ENCODE measurements around the gene NOTCH4.
A peak's percentile ranks its signal among the peaks of the same experiment; 100 is the strongest.
"Not testable (repeated sequence)": the region's sequence is repeated elsewhere in the genome, so short reads cannot be mapped to it uniquely, and the experiment has no call there.

The NOTCH4 gene

GRCh38 chr6:32191696-32192607, 31.9 kb downstream of the NOTCH4 start:
- no peaks in the 10 kb centered on the region for H3K27me3 ChIP-seq (ENCODE audit: low read depth, low read length)
- no peaks in the 10 kb centered on the region for H3K9me3 ChIP-seq (ENCODE audit: control insufficient read depth in 1 of 2, low read length in 2 of 2)
- H3K4me3 ChIP-seq (ENCODE audit: low read depth in 1 of 2, low read length in 2 of 2): peak overlapping the region; percentile 43 to 81
- peaks cover 18 to 34% of the 10 kb centered on the region in 2 donors for H3K4me1 ChIP-seq (ENCODE audit: control insufficient read depth in 1 of 2, insufficient read depth in 2 of 2, low read length in 2 of 2)
- H3K36me3 ChIP-seq (ENCODE audit: control insufficient read depth in 1 of 2, insufficient read depth in 2 of 2, low read length in 2 of 2): peaks cover 7 to 18% of the 10 kb centered on the region in 2 donors
- peak overlapping the region; percentile 96 for H3K27ac ChIP-seq (ENCODE audit: low read length)

DNA sequence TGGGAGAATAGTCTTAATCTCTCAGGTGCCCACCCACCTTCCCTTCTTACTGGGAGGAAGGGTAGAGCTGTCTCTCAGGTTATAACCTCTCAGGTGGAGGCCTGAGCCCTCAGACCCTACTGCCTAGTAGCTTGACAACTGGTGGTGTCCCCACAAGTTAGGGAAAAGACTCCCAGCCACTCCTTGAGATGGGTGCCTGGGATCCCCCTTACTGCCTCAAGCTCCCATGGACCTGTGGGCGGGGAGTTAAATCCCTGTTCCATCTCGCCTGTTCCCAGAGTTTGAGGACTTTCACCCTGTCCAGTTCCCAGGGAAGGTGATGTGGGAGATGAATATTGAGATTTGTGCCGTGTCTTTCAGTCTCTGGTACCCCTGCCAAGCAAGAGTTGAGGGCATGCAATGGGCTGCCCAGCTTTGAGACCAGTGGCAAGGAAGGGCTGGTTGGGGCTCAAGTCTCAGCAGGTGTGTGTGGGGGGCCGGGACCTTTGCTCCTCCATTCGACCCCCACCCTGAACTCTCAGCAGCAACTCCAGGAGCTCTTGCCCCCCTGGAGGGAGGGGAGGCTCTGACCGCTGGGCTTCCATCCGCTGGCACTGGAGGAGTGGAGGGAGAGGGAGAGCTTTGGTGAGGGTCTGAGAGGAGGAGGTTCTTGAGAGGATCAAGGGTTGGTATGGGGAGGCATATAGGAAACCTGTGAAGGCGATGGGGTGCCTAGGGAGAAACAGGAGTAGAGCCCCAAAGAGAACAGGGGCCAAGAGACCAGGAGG, 32.8 kb downstream of the NOTCH4 start:
- Histone ChIP-seq H3K27me3 (ENCODE audit: low read depth, low read length) (no peaks in the 10 kb centered on the region), H3K36me3 (ENCODE audit: control insufficient read depth in 1 of 2, insufficient read depth in 2 of 2, low read length in 2 of 2) (peaks cover 16 to 21% of the 10 kb centered on the region in 2 donors), H3K4me1 (ENCODE audit: control insufficient read depth in 1 of 2, insufficient read depth in 2 of 2, low read length in 2 of 2) (peaks cover 16 to 40% of the 10 kb centered on the region in 2 donors), H3K4me3 (ENCODE audit: low read depth in 1 of 2, low read length in 2 of 2) (peak overlapping the region; percentile 50 to 81), H3K27ac (ENCODE audit: low read length) (peak overlapping the region; percentile 96), H3K9me3 (ENCODE audit: control insufficient read depth in 1 of 2, low read length in 2 of 2) (no peaks in the 10 kb centered on the region)

DNA sequence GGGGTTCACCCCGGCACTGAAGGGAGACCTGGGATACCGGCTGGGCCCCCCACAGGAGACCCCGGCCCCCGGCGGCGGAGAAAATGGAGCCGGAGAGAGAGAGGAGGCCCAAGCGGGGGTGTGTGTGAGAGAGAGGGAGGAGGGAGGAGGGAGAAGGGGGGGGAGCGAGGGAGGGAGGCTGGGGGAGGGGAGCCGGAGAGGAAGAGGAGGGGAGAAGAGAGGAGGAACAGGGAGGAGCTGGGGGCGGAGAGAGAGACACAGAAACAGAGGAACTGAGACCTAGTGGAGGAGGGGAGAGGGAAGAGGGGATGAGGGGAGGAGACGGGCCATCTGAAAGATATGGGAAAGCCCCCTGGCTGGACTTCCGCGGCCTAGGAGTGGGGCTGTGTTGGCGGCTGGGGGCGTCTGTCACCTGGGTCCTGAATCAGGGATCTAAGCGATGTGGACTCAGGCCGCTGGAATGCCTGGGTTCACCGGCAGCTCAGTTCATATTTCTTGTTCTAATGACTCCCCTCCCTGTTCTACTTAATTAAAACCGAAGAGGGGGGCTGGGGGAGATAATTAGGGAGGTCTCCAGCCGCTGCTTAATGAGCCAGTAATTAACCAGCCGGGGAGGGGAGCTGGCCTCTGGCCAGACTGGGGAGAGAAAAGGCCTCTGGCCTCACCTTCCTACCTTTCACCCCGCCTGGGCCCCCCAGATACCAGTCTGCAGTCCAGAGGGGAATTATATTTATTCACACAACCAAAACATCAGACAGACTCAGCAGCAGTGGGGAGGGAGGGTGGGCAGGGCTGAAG, 33.6 kb downstream of the NOTCH4 start, which contains the start of gene PBX2:
TSS of gene PBX2 (minus strand) at position 149 of the 798 bp plus-strand sequence. CDS start 287 bp downstream, outside the sequence.
- no peaks in the 10 kb centered on the region for H3K9me3 ChIP-seq (ENCODE audit: control insufficient read depth in 1 of 2, low read length in 2 of 2)
- no peaks in the 10 kb centered on the region for H3K27me3 ChIP-seq (ENCODE audit: low read depth, low read length)
- peaks cover 16 to 42% of the 10 kb centered on the region in 2 donors for H3K4me1 ChIP-seq (ENCODE audit: control insufficient read depth in 1 of 2, insufficient read depth in 2 of 2, low read length in 2 of 2)
- H3K36me3 ChIP-seq (ENCODE audit: control insufficient read depth in 1 of 2, insufficient read depth in 2 of 2, low read length in 2 of 2): peaks cover 16 to 18% of the 10 kb centered on the region in 2 donors
- H3K4me3 ChIP-seq (ENCODE audit: low read depth in 1 of 2, low read length in 2 of 2): peak within 1 kb of the TSS; percentile 80 to 81
- peak within 1 kb of the TSS; percentile 96 for H3K27ac ChIP-seq (ENCODE audit: low read length)

GRCh38 chr6:32189742-32190053, 34.2 kb downstream of the NOTCH4 start:
- Histone ChIP-seq H3K36me3 (ENCODE audit: control insufficient read depth in 1 of 2, insufficient read depth in 2 of 2, low read length in 2 of 2) (peaks cover 16 to 18% of the 10 kb centered on the region in 2 donors), H3K9me3 (ENCODE audit: control insufficient read depth in 1 of 2, low read length in 2 of 2) (no peaks in the 10 kb centered on the region), H3K4me3 (ENCODE audit: low read depth in 1 of 2, low read length in 2 of 2) (peak overlapping the region; percentile 80 to 81), H3K27ac (ENCODE audit: low read length) (peak overlapping the region; percentile 94), H3K27me3 (ENCODE audit: low read depth, low read length) (no peaks in the 10 kb centered on the region), H3K4me1 (ENCODE audit: control insufficient read depth in 1 of 2, insufficient read depth in 2 of 2, low read length in 2 of 2) (peaks cover 13 to 37% of the 10 kb centered on the region in 2 donors)

- Histone ChIP-seq H3K4me1 (ENCODE audit: control insufficient read depth in 1 of 2, insufficient read depth in 2 of 2, low read length in 2 of 2) (peaks cover 12 to 35% of the 10 kb centered on the region in 2 donors), H3K36me3 (ENCODE audit: control insufficient read depth in 1 of 2, insufficient read depth in 2 of 2, low read length in 2 of 2) (peaks cover 16 to 20% of the 10 kb centered on the region in 2 donors), H3K9me3 (ENCODE audit: control insufficient read depth in 1 of 2, low read length in 2 of 2) (no peaks in the 10 kb centered on the region), H3K27ac (ENCODE audit: low read length) (peak overlapping the region; percentile 94), H3K4me3 (ENCODE audit: low read depth in 1 of 2, low read length in 2 of 2) (peak overlapping the region; percentile 80 to 81), H3K27me3 (ENCODE audit: low read depth, low read length) (no peaks in the 10 kb centered on the region)
These were observed 34.7 kb downstream of the NOTCH4 start for GRCh38 chr6:32189069-32189741.

DNA sequence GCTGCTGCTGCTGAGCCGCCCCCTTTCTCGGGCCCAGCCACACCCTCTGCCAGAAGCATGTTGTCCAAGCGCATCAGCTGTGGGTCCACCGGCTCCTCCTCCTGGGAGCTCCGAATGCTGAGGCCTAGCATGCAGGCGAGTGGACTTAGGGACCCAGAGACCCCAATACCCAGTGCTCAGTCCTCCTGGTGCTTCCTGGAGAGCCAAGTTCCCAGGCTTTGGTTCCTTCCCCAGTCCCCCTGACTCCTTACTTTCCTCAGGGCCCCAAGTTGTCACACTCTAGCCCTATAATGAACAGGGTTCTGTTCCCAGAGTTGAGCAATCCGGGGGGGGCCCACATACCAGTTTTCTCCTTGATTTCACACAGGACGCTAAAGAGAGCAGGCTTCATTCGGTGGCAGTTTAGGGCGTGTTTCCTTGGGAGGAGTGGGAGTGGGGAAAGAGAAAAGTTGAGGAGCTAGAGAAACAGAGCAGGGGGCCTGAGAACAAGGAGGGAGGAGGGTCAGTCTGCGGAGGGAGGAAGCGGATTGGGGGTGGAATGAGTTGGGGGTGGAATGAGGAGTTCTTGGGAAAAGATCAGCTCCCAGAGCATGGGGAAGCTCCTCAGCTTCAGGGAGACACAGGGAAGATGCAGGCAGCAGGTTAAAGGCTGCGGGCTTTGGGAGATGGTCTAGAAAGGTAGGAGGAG, 35.3 kb downstream of the NOTCH4 start:
- peaks cover 12 to 36% of the 10 kb centered on the region in 2 donors for H3K4me1 ChIP-seq (ENCODE audit: control insufficient read depth in 1 of 2, insufficient read depth in 2 of 2, low read length in 2 of 2)
- H3K36me3 ChIP-seq (ENCODE audit: control insufficient read depth in 1 of 2, insufficient read depth in 2 of 2, low read length in 2 of 2): peaks cover 20 to 27% of the 10 kb centered on the region in 2 donors
- H3K9me3 ChIP-seq (ENCODE audit: control insufficient read depth in 1 of 2, low read length in 2 of 2): no peaks in the 10 kb centered on the region
- H3K27me3 ChIP-seq (ENCODE audit: low read depth, low read length): no peaks in the 10 kb centered on the region
- peak overlapping the region; percentile 94 for H3K27ac ChIP-seq (ENCODE audit: low read length)
- H3K4me3 ChIP-seq (ENCODE audit: low read depth in 1 of 2, low read length in 2 of 2): peak overlapping the region; percentile 80 to 81

- Histone ChIP-seq H3K4me3 (ENCODE audit: low read depth in 1 of 2, low read length in 2 of 2) (peak overlapping the region; percentile 80 to 81), H3K4me1 (ENCODE audit: control insufficient read depth in 1 of 2, insufficient read depth in 2 of 2, low read length in 2 of 2) (peaks cover 11 to 36% of the 10 kb centered on the region in 2 donors), H3K36me3 (ENCODE audit: control insufficient read depth in 1 of 2, insufficient read depth in 2 of 2, low read length in 2 of 2) (peaks cover 21 to 30% of the 10 kb centered on the region in 2 donors)
- H3K9me3 ChIP-seq (ENCODE audit: control insufficient read depth in 1 of 2, low read length in 2 of 2); H3K27me3 ChIP-seq (ENCODE audit: low read depth, low read length); H3K27ac ChIP-seq (ENCODE audit: low read length): not testable (repeated sequence)
These were observed 36.0 kb downstream of the NOTCH4 start for GRCh38 chr6:32187725-32188380.

- H3K9me3 ChIP-seq (ENCODE audit: control insufficient read depth in 1 of 2, low read length in 2 of 2): no peaks in the 10 kb centered on the region
- H3K27me3 ChIP-seq (ENCODE audit: low read depth, low read length): no peaks in the 10 kb centered on the region
- H3K4me1 ChIP-seq (ENCODE audit: control insufficient read depth in 1 of 2, insufficient read depth in 2 of 2, low read length in 2 of 2): peaks cover 7 to 42% of the 10 kb centered on the region in 2 donors
- peak overlapping the region in 1 of 2 donors; percentile 81 for H3K4me3 ChIP-seq (ENCODE audit: low read depth in 1 of 2, low read length in 2 of 2)
- peaks cover 27 to 36% of the 10 kb centered on the region in 2 donors for H3K36me3 ChIP-seq (ENCODE audit: control insufficient read depth in 1 of 2, insufficient read depth in 2 of 2, low read length in 2 of 2)
- peak overlapping the region; percentile 32 for H3K27ac ChIP-seq (ENCODE audit: low read length)
These were observed 36.7 kb downstream of the NOTCH4 start for GRCh38 chr6:32187009-32187709.

DNA sequence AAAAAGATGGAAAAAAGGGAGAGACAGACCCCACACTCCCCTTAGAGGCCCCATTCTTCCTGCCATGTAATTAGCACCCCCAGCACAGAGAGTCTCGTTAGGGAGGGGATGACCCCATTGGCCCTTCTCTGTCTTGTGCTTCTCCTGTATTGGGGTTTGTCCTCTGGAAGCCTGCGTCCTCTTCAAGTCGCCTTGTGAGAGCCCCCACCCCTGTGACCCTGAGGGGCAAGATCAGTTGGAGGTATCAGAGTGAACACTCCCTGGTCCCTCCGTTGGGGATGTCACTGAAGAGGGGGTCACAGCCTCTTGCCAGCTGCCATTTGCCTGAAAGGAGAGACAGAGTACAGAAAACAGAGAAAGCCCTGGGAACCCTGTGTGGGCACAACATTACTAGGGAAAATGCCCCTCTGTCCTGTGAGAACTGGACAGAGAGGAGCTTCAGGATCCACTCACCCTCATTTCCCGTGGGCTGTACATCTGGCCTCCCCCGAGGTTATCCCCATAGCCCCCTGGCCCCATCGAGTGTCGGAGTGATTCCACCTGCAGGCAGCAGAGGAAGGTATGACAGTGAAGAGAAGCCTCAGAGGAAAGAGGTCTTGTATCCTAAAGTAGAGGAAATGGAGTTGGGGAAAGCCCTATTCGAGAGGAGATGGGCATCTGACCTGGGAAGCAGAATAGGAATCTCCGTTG, 37.6 kb downstream of the NOTCH4 start:
- Histone ChIP-seq H3K27ac (ENCODE audit: low read length) (peak overlapping the region; percentile 32), H3K36me3 (ENCODE audit: control insufficient read depth in 1 of 2, insufficient read depth in 2 of 2, low read length in 2 of 2) (peaks cover 30 to 40% of the 10 kb centered on the region in 2 donors), H3K4me1 (ENCODE audit: control insufficient read depth in 1 of 2, insufficient read depth in 2 of 2, low read length in 2 of 2) (peaks cover 6 to 43% of the 10 kb centered on the region in 2 donors)
- H3K27me3 ChIP-seq (ENCODE audit: low read depth, low read length); H3K9me3 ChIP-seq (ENCODE audit: control insufficient read depth in 1 of 2, low read length in 2 of 2); H3K4me3 ChIP-seq (ENCODE audit: low read depth in 1 of 2, low read length in 2 of 2): not testable (repeated sequence)
